Neural cell (in vitro differentiated cells): ENCODE results near the gene CHN1. TPM values are rescaled to one million over a fixed set of nuclear protein-coding genes. Genes with fewer than 3 reads are reported as not detected.

Experiments
- H2AFZ ChIP-seq: fragments of 200-600, 300-800 bp; sonication (generic), shearing (Covaris generic); 2 replicates; pipeline ENCODE4 v1.6.0; 2014; ENCODE audit warnings: low read depth, mild to moderate bottlenecking, antibody characterized with exemption, low read length, moderate library complexity
- H3F3A ChIP-seq: fragments of 200-600 bp; shearing (Covaris generic); 2 replicates; pipeline ENCODE4 v1.6.1; 2016; ENCODE audit warnings: mild to moderate bottlenecking, moderate library complexity, mixed read lengths, antibody characterized with exemption, low read length; ENCODE audit not compliant: insufficient read depth, poor library complexity, severe bottlenecking
- H3K27ac ChIP-seq: fragments of 200-600, 300-800 bp; sonication (generic), shearing (Covaris generic); 2 replicates; pipeline ENCODE4 v1.5.1; 2014; ENCODE audit warnings: mild to moderate bottlenecking, low read length, moderate library complexity
- H3K27me3 ChIP-seq: fragments of 300-800, 200-600 bp; sonication (generic), shearing (Covaris generic); 2 replicates; pipeline ENCODE4 v1.6.0; 2014; ENCODE audit warnings: mild to moderate bottlenecking, low read depth, low read length, moderate library complexity; ENCODE audit not compliant: insufficient read depth
- H3K36me3 ChIP-seq: fragments of 300-800, 200-600 bp; sonication (generic), shearing (Covaris generic); 2 replicates; pipeline ENCODE4 v1.5.1; 2014; ENCODE audit warnings: mild to moderate bottlenecking, antibody characterized with exemption, low read length, moderate library complexity; ENCODE audit not compliant: insufficient read depth
- H3K4me2 ChIP-seq: fragments of 300-800, 200-600 bp; sonication (generic), shearing (Covaris generic); 2 replicates; pipeline ENCODE4 v1.6.0; 2014; ENCODE audit warnings: mild to moderate bottlenecking, low read length
- H3K4me3 ChIP-seq: fragments of 300-800, 200-600 bp; sonication (generic), shearing (Covaris generic); 2 replicates; pipeline ENCODE4 v1.5.1; 2014; ENCODE audit warnings: mild to moderate bottlenecking, low read length, moderate library complexity
- H3K79me2 ChIP-seq: fragments of 200-600 bp; shearing (Covaris generic); replicated peaks from 2 replicates; pipeline ENCODE4 v1.6.0; 2014; ENCODE audit warnings: mild to moderate bottlenecking, low read length, moderate library complexity; ENCODE audit not compliant: insufficient read depth
- H3K9ac ChIP-seq: fragments of 300-800, 200-600 bp; sonication (generic), shearing (Covaris generic); 2 replicates; pipeline ENCODE4 v1.6.1; 2016; ENCODE audit warnings: mild to moderate bottlenecking, low read length, mixed read lengths
- H3K9me2 ChIP-seq: fragments of 200-600 bp; shearing (Covaris generic); 2 replicates; pipeline ENCODE4 v1.6.1; 2016; ENCODE audit warnings: mild to moderate bottlenecking, low read length, mixed read lengths; ENCODE audit not compliant: insufficient read depth
- H3K9me3 ChIP-seq: fragments of 200-600, 300-800 bp; sonication (generic), shearing (Covaris generic); 2 replicates; pipeline ENCODE4 v1.6.1; 2016; ENCODE audit warnings: mild to moderate bottlenecking, mixed run types, low read length, moderate library complexity, mixed read lengths
- H4K20me1 ChIP-seq: fragments of 200-600 bp; shearing (Covaris generic); 2 replicates; pipeline ENCODE4 v1.6.1; 2016; ENCODE audit warnings: mild to moderate bottlenecking, mixed run types; ENCODE audit not compliant: insufficient read depth
- EP300 ChIP-seq: fragments of 450-650 bp; conservative IDR thresholded peaks from 2 replicates; pipeline ENCODE4 v1.6.1; 2014; ENCODE audit warnings: antibody characterized with exemption, mild to moderate bottlenecking, moderate library complexity; ENCODE audit not compliant: poor library complexity, severe bottlenecking
- EZH2 ChIP-seq: fragments of 200-600, 300-800 bp; shearing (Covaris generic), sonication (generic); IDR thresholded peaks from 2 replicates; pipeline ENCODE4 v1.6.1; 2014; ENCODE audit warnings: antibody characterized with exemption, low read length, borderline replicate concordance, mild to moderate bottlenecking; ENCODE audit not compliant: insufficient read depth, poor library complexity, severe bottlenecking
- MXI1 ChIP-seq: fragments of 450-650 bp; conservative IDR thresholded peaks from 2 replicates; pipeline ENCODE4 v1.6.1; 2014; ENCODE audit warnings: antibody characterized with exemption, mild to moderate bottlenecking; ENCODE audit not compliant: poor library complexity, severe bottlenecking
- POLR2AphosphoS5 ChIP-seq: IDR thresholded peaks from 2 replicates; pipeline ENCODE4 v1.6.1; 2012
- RAD21 ChIP-seq: fragments of 450-650 bp; conservative IDR thresholded peaks from 2 replicates; pipeline ENCODE4 v1.6.1; 2014; ENCODE audit warnings: antibody characterized with exemption, mild to moderate bottlenecking, moderate library complexity
- SMC3 ChIP-seq: fragments of 450-650 bp; conservative IDR thresholded peaks from 2 replicates; pipeline ENCODE4 v1.6.1; 2014; ENCODE audit warnings: antibody characterized with exemption, mild to moderate bottlenecking, moderate library complexity; ENCODE audit not compliant: poor library complexity
- TAF1 ChIP-seq: IDR thresholded peaks from 2 replicates; pipeline ENCODE4 v1.6.1; 2012; ENCODE audit warnings: low read depth
- polyA plus RNA-seq: library from polyadenylated mRNA; depleted of rRNA; stranded (reverse); fragments of >200 nt; gene quantifications from 2 replicates; pipeline ENCODE4 v1.2.3, GENCODE V29; 2014
- TF ChIP-seq, protein P1 (sequence below): IDR thresholded peaks from 2 replicates; pipeline ENCODE4 v1.6.1; 2012; ENCODE audit warnings: borderline replicate concordance
- TF ChIP-seq, protein P2 (sequence below): fragments of 450-650 bp; IDR thresholded peaks from 2 replicates; pipeline ENCODE4 v1.5.1; 2014; ENCODE audit warnings: antibody characterized with exemption, mild to moderate bottlenecking, moderate library complexity; ENCODE audit not compliant: poor library complexity, severe bottlenecking

Gene CHN1
- polyA plus RNA-seq, 1 donor from 2014 or later = 133 TPM

DNA sequence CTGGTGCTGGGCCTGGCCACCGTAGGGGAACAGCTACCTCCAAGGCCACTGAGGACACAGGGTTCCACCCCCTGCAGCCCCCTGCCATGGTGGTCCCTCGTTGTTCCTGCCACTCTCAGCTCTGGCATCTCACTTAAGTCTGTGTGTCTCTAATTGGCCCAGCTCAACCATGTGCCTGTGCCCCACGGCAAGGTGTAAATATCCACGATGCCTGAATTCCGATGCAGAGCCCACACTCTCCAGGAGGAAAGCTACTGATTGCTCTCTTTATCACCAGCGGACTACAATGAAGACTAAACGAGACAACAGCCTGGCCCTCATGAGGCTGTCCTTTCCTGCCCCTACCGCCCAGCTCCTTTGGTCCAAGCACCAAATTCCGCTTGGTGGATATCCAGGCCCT is 223.9 kb downstream of the CHN1 start:
- H3K9me3 ChIP-seq = no peaks in the 10 kb centered on the region
- H2AFZ ChIP-seq = no peak overlapping the region
- no peaks in the 10 kb centered on the region for H4K20me1 ChIP-seq
- no peaks in the 10 kb centered on the region for H3F3A ChIP-seq
- H3K36me3 ChIP-seq = no peaks in the 10 kb centered on the region
- no peaks in the 10 kb centered on the region for H3K9me2 ChIP-seq
- no peaks in the 10 kb centered on the region for H3K79me2 ChIP-seq
- TF ChIP-seq, protein P1, sequence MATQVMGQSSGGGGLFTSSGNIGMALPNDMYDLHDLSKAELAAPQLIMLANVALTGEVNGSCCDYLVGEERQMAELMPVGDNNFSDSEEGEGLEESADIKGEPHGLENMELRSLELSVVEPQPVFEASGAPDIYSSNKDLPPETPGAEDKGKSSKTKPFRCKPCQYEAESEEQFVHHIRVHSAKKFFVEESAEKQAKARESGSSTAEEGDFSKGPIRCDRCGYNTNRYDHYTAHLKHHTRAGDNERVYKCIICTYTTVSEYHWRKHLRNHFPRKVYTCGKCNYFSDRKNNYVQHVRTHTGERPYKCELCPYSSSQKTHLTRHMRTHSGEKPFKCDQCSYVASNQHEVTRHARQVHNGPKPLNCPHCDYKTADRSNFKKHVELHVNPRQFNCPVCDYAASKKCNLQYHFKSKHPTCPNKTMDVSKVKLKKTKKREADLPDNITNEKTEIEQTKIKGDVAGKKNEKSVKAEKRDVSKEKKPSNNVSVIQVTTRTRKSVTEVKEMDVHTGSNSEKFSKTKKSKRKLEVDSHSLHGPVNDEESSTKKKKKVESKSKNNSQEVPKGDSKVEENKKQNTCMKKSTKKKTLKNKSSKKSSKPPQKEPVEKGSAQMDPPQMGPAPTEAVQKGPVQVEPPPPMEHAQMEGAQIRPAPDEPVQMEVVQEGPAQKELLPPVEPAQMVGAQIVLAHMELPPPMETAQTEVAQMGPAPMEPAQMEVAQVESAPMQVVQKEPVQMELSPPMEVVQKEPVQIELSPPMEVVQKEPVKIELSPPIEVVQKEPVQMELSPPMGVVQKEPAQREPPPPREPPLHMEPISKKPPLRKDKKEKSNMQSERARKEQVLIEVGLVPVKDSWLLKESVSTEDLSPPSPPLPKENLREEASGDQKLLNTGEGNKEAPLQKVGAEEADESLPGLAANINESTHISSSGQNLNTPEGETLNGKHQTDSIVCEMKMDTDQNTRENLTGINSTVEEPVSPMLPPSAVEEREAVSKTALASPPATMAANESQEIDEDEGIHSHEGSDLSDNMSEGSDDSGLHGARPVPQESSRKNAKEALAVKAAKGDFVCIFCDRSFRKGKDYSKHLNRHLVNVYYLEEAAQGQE = no peak
- TF ChIP-seq POLR2AphosphoS5 (no peak), MXI1 (no peak), TAF1 (no peak), SMC3 (no peak), EP300 (no peak), EZH2 (no peak), RAD21 (no peak)
- TF ChIP-seq, protein P2, sequence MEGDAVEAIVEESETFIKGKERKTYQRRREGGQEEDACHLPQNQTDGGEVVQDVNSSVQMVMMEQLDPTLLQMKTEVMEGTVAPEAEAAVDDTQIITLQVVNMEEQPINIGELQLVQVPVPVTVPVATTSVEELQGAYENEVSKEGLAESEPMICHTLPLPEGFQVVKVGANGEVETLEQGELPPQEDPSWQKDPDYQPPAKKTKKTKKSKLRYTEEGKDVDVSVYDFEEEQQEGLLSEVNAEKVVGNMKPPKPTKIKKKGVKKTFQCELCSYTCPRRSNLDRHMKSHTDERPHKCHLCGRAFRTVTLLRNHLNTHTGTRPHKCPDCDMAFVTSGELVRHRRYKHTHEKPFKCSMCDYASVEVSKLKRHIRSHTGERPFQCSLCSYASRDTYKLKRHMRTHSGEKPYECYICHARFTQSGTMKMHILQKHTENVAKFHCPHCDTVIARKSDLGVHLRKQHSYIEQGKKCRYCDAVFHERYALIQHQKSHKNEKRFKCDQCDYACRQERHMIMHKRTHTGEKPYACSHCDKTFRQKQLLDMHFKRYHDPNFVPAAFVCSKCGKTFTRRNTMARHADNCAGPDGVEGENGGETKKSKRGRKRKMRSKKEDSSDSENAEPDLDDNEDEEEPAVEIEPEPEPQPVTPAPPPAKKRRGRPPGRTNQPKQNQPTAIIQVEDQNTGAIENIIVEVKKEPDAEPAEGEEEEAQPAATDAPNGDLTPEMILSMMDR = no peak
- H3K4me3 ChIP-seq = no peak overlapping the region
- no peaks in the 10 kb centered on the region for H3K27me3 ChIP-seq
- no peak overlapping the region for H3K27ac ChIP-seq
- H3K4me2 ChIP-seq = no peak overlapping the region
- H3K9ac ChIP-seq = no peak overlapping the region

DNA sequence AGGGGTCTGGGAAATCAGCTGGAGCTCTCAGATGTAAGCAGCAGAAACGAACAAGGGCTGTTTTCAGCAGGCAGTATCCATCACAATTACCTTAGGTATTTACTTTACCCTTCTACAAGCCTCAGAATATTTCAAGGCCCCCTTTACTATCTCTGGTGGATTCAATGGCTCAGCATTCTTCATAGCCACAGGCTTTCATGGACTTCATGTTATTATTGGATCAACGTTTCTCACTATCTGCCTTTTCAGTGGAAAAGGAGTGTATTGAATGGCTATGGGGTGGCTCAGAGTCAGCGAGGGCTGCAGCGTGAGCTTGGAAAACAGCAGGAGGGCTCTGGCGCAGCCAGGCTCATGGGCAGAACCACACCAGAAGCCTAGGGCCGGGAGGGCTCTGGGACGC is 224.3 kb downstream of the CHN1 start:
- Histone ChIP-seq H3K27ac (no peak overlapping the region), H3K36me3 (no peaks in the 10 kb centered on the region), H3K4me3 (no peak overlapping the region), H3K9me3 (no peaks in the 10 kb centered on the region), H3K9ac (no peak overlapping the region), H2AFZ (no peak overlapping the region), H3F3A (no peaks in the 10 kb centered on the region), H4K20me1 (no peaks in the 10 kb centered on the region), H3K27me3 (no peaks in the 10 kb centered on the region), H3K9me2 (no peaks in the 10 kb centered on the region), H3K4me2 (no peak overlapping the region), H3K79me2 (no peaks in the 10 kb centered on the region)
- TF ChIP-seq, protein P1 = no peak
- no peak for TF ChIP-seq EZH2
- TF ChIP-seq POLR2AphosphoS5 = no peak
- TF ChIP-seq, protein P2 = no peak
- TF ChIP-seq MXI1 = no peak
- TF ChIP-seq SMC3 = no peak
- TF ChIP-seq RAD21 = no peak
- no peak for TF ChIP-seq TAF1
- TF ChIP-seq EP300 = no peak
